CD8-positive, alpha-beta memory T cell (primary cell): ENCODE results near the gene USP4. TPM values are rescaled to one million over a fixed set of nuclear protein-coding genes. Genes with fewer than 3 reads are reported as not detected.
"Not testable (repeated sequence)": the region's sequence is repeated elsewhere in the genome, so short reads cannot be mapped to it uniquely, and the experiment has no call there.

ENCODE experiments used
- CTCF ChIA-PET: fragments of 350-600 bp; sonication (Branson Sonifier 250); formaldehyde crosslinking; loops from one replicate; lab custom pipeline; 2021; ENCODE audit warnings: antibody characterized with exemption; lab: Charles Lee
- POLR2A ChIA-PET: fragments of 350-600 bp; sonication (Branson Sonifier 250); formaldehyde crosslinking; loops from one replicate; lab custom pipeline; 2021; ENCODE audit warnings: antibody characterized with exemption; lab: Charles Lee
- DNase-seq, 5 donors: peaks; one replicate each; pipeline versions ENCODE4 v3.0.0 to v3.0.0-alpha.2; 2020 to 2022; ENCODE audit warnings: mixed read lengths in 1 of 5
- H3K27ac ChIP-seq: one replicate; pipeline ENCODE4 v1.7.0; 2013; ENCODE audit warnings: low read depth, mild to moderate bottlenecking, low read length, moderate library complexity
- H3K27me3 ChIP-seq: 2 replicates; pipeline ENCODE4 v1.7.0; 2013; ENCODE audit warnings: low read length, mild to moderate bottlenecking; ENCODE audit not compliant: insufficient read depth, poor library complexity, severe bottlenecking
- H3K36me3 ChIP-seq: 2 replicates; pipeline ENCODE4 v1.7.0; 2013; ENCODE audit warnings: mild to moderate bottlenecking, low read length, moderate library complexity; ENCODE audit not compliant: insufficient read depth
- H3K4me1 ChIP-seq: 2 replicates; pipeline ENCODE4 v1.7.0; 2013; ENCODE audit warnings: mild to moderate bottlenecking, low read length, moderate library complexity; ENCODE audit not compliant: insufficient read depth
- H3K4me3 ChIP-seq: 2 replicates; pipeline ENCODE4 v1.7.0; 2013; ENCODE audit warnings: mild to moderate bottlenecking, low read length
- H3K9me3 ChIP-seq: 2 replicates; pipeline ENCODE4 v1.7.0; 2013; ENCODE audit warnings: mild to moderate bottlenecking, low read length
- H3K27ac Mint-ChIP-seq, 8 donors: one replicate each; pipeline ENCODE4 v1.8.0; 2020 to 2021; ENCODE audit warnings: mixed read lengths in 8 of 8, mild to moderate bottlenecking in 6 of 8, inconsistent platforms in 3 of 8, moderate library complexity in 3 of 8
- H3K27me3 Mint-ChIP-seq, 2 donors: one replicate each; pipeline ENCODE4 v1.8.0; 2020 to 2021; ENCODE audit warnings: mixed read lengths in 2 of 2, mild to moderate bottlenecking in 1 of 2, moderate library complexity in 1 of 2
- H3K36me3 Mint-ChIP-seq, 3 donors: one replicate each; pipeline ENCODE4 v1.8.0; 2020 to 2021; ENCODE audit warnings: mixed read lengths in 3 of 3, inconsistent platforms in 1 of 3, mild to moderate bottlenecking in 1 of 3
- H3K4me1 Mint-ChIP-seq, 3 donors: one replicate each; pipeline ENCODE4 v1.8.0; 2020 to 2021; ENCODE audit warnings: mixed read lengths in 3 of 3, inconsistent platforms in 1 of 3, mild to moderate bottlenecking in 1 of 3
- H3K4me3 Mint-ChIP-seq, 7 donors: one replicate each; pipeline ENCODE4 v1.8.0; 2020 to 2021; ENCODE audit warnings: mixed read lengths in 7 of 7, mild to moderate bottlenecking in 6 of 7, moderate library complexity in 4 of 7, inconsistent platforms in 2 of 7
- H3K9me3 Mint-ChIP-seq, 5 donors: one replicate each; pipeline ENCODE4 v1.8.0; 2020 to 2022; ENCODE audit warnings: mixed read lengths in 5 of 5, mild to moderate bottlenecking in 3 of 5, moderate library complexity in 2 of 5, inconsistent platforms in 1 of 5
- polyA plus RNA-seq: library from polyadenylated mRNA; unstranded; fragments of 300-500 nt; fragmentation: Illumina TruSeq; gene quantifications from one replicate; pipeline ENCODE4 v1.2.3, GENCODE V29; 2021
- total RNA-seq, 2 experiments: library from RNA; stranded (reverse); gene quantifications; one replicate each; pipeline ENCODE4 v1.2.3, GENCODE V29; 2021

The USP4 gene
- total and polyA plus RNA-seq, 3 experiments from 2014 or later = 69.9 to 73.0 (median 72.6) TPM

DNA sequence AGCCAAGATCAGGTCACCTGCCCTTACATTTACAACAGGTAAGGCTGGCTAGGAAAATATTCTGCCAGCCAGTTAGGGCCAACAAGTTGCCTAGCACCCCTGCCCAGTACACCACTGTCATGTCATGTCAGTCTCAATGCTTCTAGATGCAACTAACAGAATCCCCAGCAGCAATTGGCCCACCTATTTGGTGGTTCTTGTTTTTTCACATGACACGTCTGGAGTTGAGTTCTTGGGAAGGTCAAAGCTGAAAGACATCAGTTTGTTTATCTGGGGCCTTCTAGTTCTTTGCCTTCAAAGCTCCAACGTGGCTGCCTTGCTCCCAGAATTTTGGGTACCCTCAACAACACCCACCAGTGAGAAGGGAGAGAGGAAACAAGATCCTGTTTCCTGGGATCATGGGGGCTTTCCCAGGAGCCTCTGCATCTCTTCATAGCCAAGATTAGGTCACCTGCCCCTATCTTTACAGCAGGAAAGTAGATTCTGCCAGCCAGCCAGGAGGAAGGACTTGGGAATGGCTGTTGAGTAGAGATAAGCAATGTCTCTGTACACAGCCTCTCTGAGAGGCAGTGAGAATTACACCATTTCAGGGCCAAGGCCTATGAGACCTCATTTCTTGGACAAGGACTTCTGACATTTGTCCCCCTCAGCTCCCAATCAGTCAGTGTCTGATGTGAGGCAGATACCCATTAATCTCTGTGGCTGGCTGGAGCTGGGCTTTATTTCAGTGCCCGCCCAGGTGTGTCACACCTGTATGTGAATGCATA is 9.7 kb upstream of the USP4 start:
- CTCF ChIA-PET = interaction anchor here (0.6 to 1.0 kb wide), 2 partner anchors 9 to 328 kb away, joined by 4 read pairs; partner anchors contain the start of genes NDUFAF3 and USP4
- Histone ChIP-seq H3K27me3 (no peaks in the 10 kb centered on the region), H3K27ac (peak overlapping the region; percentile 39), H3K4me1 (peaks cover 7% of the 10 kb centered on the region), H3K4me3 (no peak overlapping the region), H3K9me3 (no peaks in the 10 kb centered on the region), H3K36me3 (no peaks in the 10 kb centered on the region)
- Mint-ChIP-seq H3K4me1 (peaks cover 0 to 12% (median 5%) of the 10 kb centered on the region in 3 donors), H3K4me3 (no peak overlapping the region), H3K9me3 (no peaks in the 10 kb centered on the region), H3K36me3 (peaks cover 0 to 2% (median 0%) of the 10 kb centered on the region in 3 donors), H3K27me3 (peaks cover 0 to 1% of the 10 kb centered on the region in 2 donors), H3K27ac (no peak overlapping the region)
- POLR2A ChIA-PET = no interaction called here
- no peak for DNase-seq

GRCh38 chr3:49348361-49348760 is 8.5 kb upstream of the USP4 start:
- H3K27ac Mint-ChIP-seq, H3K4me3 ChIP-seq, H3K4me1 Mint-ChIP-seq, H3K4me3 Mint-ChIP-seq, H3K9me3 Mint-ChIP-seq, POLR2A ChIA-PET, H3K36me3 Mint-ChIP-seq, H3K4me1 ChIP-seq, H3K9me3 ChIP-seq, H3K27me3 ChIP-seq, H3K27ac ChIP-seq, CTCF ChIA-PET, DNase-seq, H3K27me3 Mint-ChIP-seq, H3K36me3 ChIP-seq: not testable (repeated sequence)

- Mint-ChIP-seq H3K4me3 (no peak overlapping the region), H3K4me1 (peaks cover 2 to 11% (median 8%) of the 10 kb centered on the region in 3 donors), H3K9me3 (no peaks in the 10 kb centered on the region), H3K36me3 (no peaks in the 10 kb centered on the region), H3K27me3 (peaks cover 0 to 1% of the 10 kb centered on the region in 2 donors), H3K27ac (no peak overlapping the region)
- no peak overlapping the region for H3K27ac ChIP-seq
- DNase-seq = no peak
- POLR2A ChIA-PET = interaction anchor here (0.6 kb wide), 1 partner anchor 133 kb away, joined by 12 read pairs; no protein-coding TSS in a partner anchor
- H3K9me3 ChIP-seq = no peaks in the 10 kb centered on the region
- no peak overlapping the region for H3K4me3 ChIP-seq
- H3K36me3 ChIP-seq = no peaks in the 10 kb centered on the region
- CTCF ChIA-PET = no interaction called here
- peaks cover 15% of the 10 kb centered on the region for H3K4me1 ChIP-seq
- H3K27me3 ChIP-seq = no peaks in the 10 kb centered on the region
These were observed 7.0 kb upstream of the USP4 start for GRCh38 chr3:49346797-49347251.

GRCh38 chr3:49343163-49343562 is 3.3 kb upstream of the USP4 start:
- Mint-ChIP-seq H3K27ac (peak overlapping the region in 1 of 8 donors; percentile 75), H3K4me1 (peaks cover 31 to 44% (median 32%) of the 10 kb centered on the region in 3 donors), H3K36me3 (peaks cover 0 to 14% (median 0%) of the 10 kb centered on the region in 3 donors), H3K9me3 (no peaks in the 10 kb centered on the region), H3K27me3 (peaks cover 0 to 1% of the 10 kb centered on the region in 2 donors), H3K4me3 (no peak overlapping the region)
- Histone ChIP-seq H3K4me1 (peaks cover 35% of the 10 kb centered on the region), H3K9me3 (no peaks in the 10 kb centered on the region), H3K4me3 (no peak overlapping the region), H3K27me3 (no peaks in the 10 kb centered on the region), H3K27ac (no peak overlapping the region), H3K36me3 (no peaks in the 10 kb centered on the region)
- no peak for DNase-seq
- ChIA-PET POLR2A (interaction anchor here (0.7 to 0.9 kb wide), 4 partner anchors 68 to 348 kb away, joined by 4 to 8 read pairs (median 6); partner anchors contain the start of gene RHOA), CTCF (interaction anchor here (0.7 to 1.9 kb wide), 2 partner anchors 106 to 321 kb away, joined by 3 to 5 read pairs; partner anchors contain the start of gene NDUFAF3)

- Mint-ChIP-seq H3K27ac (peak overlapping the region in 7 of 8 donors; percentile 2 to 94 (median 87)), H3K9me3 (no peaks in the 10 kb centered on the region), H3K36me3 (peaks cover 0 to 20% (median 0%) of the 10 kb centered on the region in 3 donors), H3K4me1 (peaks cover 35 to 51% (median 35%) of the 10 kb centered on the region in 3 donors), H3K4me3 (peak overlapping the region in 3 of 7 donors; percentile 34 to 49 (median 44)), H3K27me3 (peaks cover 0 to 1% of the 10 kb centered on the region in 2 donors)
- no peak overlapping the region for H3K4me3 ChIP-seq
- H3K27me3 ChIP-seq = no peaks in the 10 kb centered on the region
- H3K36me3 ChIP-seq = no peaks in the 10 kb centered on the region
- ChIA-PET POLR2A (no interaction called here), CTCF (interaction anchor here (0.6 to 1.9 kb wide), 2 partner anchors 14 to 107 kb away, joined by 3 to 5 read pairs; no protein-coding TSS in a partner anchor)
- no peaks in the 10 kb centered on the region for H3K9me3 ChIP-seq
- no peak for DNase-seq
- H3K27ac ChIP-seq = no peak overlapping the region
- peaks cover 40% of the 10 kb centered on the region for H3K4me1 ChIP-seq
These were observed 2.1 kb upstream of the USP4 start for GRCh38 chr3:49341996-49342395.

DNA sequence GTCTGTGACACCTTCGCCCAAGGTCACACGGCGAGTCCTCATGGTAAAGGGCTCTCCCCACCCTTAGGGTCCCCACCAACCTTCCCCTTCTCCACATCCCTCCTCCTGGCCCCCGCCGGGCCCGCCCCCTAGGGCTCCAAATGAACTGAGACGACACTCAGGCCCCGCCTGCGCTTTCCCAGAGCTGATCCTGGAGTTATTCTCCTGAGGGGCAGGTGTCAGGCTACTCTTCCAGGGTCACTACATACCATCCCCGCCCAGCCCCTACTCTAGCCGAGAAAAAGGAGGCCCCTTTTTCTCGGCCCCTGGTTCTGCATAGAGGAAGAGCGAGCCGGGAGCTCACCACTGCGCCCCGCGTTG is 292 bp downstream of the USP4 start:
- peak in 3 of 5 donors; percentile 10 to 52 (median 10) for DNase-seq
- H3K4me1 Mint-ChIP-seq = peaks cover 40 to 58% (median 41%) of the 10 kb centered on the region in 3 donors
- H3K9me3 Mint-ChIP-seq = no peaks in the 10 kb centered on the region
- Histone ChIP-seq H3K9me3 (no peaks in the 10 kb centered on the region), H3K4me3 (peak overlapping the region; percentile 84), H3K27ac (peak overlapping the region; percentile 98), H3K4me1 (peaks cover 38% of the 10 kb centered on the region), H3K27me3 (no peaks in the 10 kb centered on the region), H3K36me3 (peaks cover 11% of the 10 kb centered on the region)
- POLR2A ChIA-PET = interaction anchor here (0.6 to 3.0 kb wide), 18 partner anchors 13 to 246 kb away, joined by 3 to 53 read pairs (median 8); partner anchors contain the start of genes DAG1, GPX1, KLHDC8B and NICN1
- peaks cover 0 to 1% of the 10 kb centered on the region in 2 donors for H3K27me3 Mint-ChIP-seq
- peak overlapping the region; percentile 95 to 100 (median 97) for H3K27ac Mint-ChIP-seq
- H3K36me3 Mint-ChIP-seq = peaks cover 0 to 37% (median 6%) of the 10 kb centered on the region in 3 donors
- H3K4me3 Mint-ChIP-seq = peak overlapping the region; percentile 88 to 96 (median 95)
- CTCF ChIA-PET = interaction anchor here (0.8 to 3.0 kb wide), 30 partner anchors 10 to 330 kb away, joined by 3 to 69 read pairs (median 4); partner anchors contain the start of genes GPX1, KLHDC8B, NDUFAF3 and NICN1

DNA sequence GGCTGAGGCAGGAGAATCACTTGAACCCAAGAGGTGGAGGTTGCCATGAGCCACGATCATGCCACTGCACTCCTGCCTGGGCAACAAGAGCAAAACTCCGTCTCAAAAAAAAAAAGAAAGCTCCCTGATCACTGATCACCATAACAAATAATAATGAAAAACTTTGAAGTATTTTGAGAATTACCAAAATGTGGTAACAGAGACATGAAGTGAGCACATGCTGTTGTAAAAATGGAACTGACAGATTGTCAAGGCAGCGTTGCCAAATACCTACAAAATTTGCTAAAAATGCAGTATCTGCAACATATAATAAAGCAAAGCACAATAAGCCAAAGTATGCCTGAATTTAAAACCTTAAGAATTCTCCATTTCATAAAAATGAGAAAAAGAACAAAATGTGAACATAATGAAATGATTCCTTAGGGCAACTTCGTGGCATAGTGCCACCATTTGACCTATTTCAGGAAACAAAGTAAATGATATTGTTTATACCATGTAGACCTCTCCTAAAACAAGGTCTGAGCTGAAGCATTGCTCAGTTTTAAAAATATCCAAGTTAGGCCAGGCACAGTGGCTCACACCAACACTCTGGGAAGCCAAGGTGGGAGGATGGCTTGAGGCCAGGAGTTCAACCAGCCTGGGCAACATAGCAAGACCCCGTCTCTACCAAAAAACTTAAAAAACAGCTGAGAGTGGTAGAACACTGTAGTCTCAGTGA is 5.8 kb downstream of the USP4 start:
- ChIA-PET CTCF (interaction anchor here (1.7 kb wide), 1 partner anchor 115 kb away, joined by 7 read pairs; no protein-coding TSS in a partner anchor), POLR2A (no interaction called here)
- peak overlapping the region in 7 of 8 donors; percentile 2 to 93 (median 77) for H3K27ac Mint-ChIP-seq
- Histone ChIP-seq H3K9me3 (no peaks in the 10 kb centered on the region), H3K4me1 (peaks cover 27% of the 10 kb centered on the region), H3K27me3 (no peaks in the 10 kb centered on the region), H3K36me3 (peaks cover 30% of the 10 kb centered on the region), H3K27ac (no peak overlapping the region), H3K4me3 (no peak overlapping the region)
- H3K27me3 Mint-ChIP-seq = no peaks in the 10 kb centered on the region
- H3K4me1 Mint-ChIP-seq = peaks cover 34 to 55% (median 35%) of the 10 kb centered on the region in 3 donors
- no peaks in the 10 kb centered on the region for H3K9me3 Mint-ChIP-seq
- H3K36me3 Mint-ChIP-seq = peaks cover 3 to 73% (median 10%) of the 10 kb centered on the region in 3 donors
- H3K4me3 Mint-ChIP-seq = no peak overlapping the region
- no peak for DNase-seq
